ENCODE data around the gene YIPF5.

DNA sequence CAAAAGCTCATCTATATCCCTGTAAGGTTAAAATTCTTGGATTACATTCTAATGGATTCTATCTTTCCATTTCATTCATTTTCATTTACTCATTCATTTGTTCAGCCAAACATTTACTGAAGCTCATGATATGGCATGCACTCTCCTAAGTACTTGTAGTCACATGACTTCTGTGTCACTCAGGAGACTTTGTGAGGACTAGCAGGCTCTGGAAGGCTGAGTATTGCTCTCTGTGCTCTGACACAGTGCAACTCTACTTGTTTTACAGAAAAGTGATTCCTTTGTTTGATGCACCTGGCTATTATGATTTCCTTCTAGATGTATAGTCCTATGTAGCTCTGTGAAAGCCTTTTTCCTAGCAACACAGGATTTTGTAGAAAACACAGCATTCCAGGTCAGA lies 53.0 kb downstream of the YIPF5 start:
- TF ChIP-seq EZH2 (IDR thresholded peaks at IDR 0.05; ENCODE audit: insufficient read depth, poor library complexity, severe bottlenecking), result no peak
- TF ChIP-seq EZH2phosphoT487 (IDR thresholded peaks at IDR 0.05; ENCODE audit: insufficient read depth, low read depth), result no peak

All from GM23248 (cell line).